SKM-1 (cell line): ENCODE measurements around the gene ASPA.
"Not testable (repeated sequence)": the region's sequence is repeated elsewhere in the genome, so short reads cannot be mapped to it uniquely, and the experiment has no call there.

ENCODE experiments used
- DNase-seq: peaks from one replicate; lab custom pipeline; 2025; ENCODE audit not compliant: unreplicated experiment; lab: John Stamatoyannopoulos, UW

ASPA gene

GRCh38 chr17:3507071-3507470 is 31.3 kb downstream of the ASPA start:
- no peak for DNase-seq

- DNase-seq, result no peak
Observed at GRCh38 chr17:3507869-3508268, 32.1 kb downstream of the ASPA start.

DNA sequence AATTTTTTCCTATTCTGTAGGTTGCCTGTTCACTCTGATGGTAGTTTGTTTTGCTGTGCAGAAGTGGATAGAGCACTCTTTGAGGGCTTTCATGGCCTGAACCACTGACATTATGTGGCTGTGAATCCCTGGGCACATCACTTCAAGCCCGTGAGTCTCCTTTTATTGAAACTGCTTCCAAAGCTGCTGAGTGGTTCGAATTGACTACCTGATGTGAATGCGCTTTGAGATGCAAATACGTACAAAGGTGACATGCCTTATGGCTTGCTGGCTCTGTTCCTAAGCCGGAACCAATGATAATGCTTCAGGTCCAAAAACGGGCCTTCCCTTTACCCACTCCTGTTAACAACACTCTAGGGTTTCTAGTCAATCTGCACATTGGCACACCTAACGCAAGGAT is 34.3 kb downstream of the ASPA start:
- DNase-seq, result no peak

DNA sequence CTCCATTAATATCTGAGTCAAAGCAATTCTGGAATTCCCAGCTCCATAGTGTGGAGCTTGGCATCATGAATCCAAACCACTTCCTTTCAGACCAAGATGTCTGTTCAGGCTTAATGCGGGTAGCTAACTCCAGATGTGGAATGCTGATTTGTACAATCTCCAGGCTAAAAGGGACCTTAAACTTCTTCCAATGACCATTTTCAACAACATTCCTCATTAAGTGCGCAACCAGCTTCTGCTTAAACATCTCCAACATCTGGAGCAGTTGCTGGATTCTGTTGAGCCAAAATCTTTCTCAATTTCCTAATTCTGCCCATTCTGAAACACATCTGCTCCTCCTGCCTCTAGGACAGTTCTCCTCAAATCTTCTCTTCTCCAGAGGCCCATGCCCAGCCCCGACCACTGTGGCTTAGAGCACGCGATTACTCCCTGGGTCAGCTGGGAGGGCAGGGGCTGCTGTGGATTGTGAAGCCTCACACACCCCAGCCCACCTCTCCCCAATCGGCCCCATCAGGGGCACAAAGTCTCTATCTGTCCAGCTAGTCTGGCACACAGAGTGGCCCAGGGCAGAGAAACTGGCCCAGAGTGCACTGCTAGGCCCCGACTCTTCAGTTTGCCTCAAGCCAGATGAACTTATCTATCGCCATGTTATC is 36.2 kb downstream of the ASPA start:
- no peak for DNase-seq

- DNase-seq, result no peak
Observed at GRCh38 chr17:3512505-3513171, 36.8 kb downstream of the ASPA start.

DNA sequence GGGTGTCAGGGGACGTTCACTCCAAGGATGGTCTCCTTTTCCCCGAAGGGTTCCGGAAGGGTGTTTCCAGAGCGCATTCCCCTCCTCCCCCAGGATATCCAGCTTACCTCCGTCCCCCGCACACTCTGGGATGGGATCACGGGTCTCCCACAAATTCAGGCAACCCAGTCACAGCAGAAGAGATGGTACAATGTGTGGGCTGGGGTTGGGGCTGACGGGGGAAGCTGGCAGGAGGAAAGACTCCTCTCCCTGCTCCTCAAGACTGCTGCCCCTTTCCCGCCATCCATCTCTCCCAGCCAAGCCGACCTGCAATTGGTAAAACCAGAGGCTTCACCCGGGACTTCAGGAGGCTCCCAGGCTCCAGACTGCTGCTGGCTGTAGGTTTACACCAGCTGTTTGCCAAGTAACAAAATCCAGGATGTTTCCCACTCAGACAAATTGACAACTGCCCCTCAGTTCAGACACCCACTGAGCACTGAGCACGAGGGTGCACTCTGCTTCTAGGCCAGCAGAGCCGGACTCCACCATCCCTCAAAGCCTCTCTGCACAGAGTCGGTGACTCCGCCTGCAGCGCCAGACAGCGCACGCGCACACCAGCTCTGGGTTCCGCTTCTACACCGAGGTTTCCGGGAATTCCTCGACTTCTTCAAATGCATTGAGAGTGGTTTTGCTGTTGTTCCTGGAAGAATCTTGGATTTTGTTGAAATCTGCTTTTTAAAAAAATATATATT is 37.7 kb downstream of the ASPA start:
- DNase-seq, result no peak

DNA sequence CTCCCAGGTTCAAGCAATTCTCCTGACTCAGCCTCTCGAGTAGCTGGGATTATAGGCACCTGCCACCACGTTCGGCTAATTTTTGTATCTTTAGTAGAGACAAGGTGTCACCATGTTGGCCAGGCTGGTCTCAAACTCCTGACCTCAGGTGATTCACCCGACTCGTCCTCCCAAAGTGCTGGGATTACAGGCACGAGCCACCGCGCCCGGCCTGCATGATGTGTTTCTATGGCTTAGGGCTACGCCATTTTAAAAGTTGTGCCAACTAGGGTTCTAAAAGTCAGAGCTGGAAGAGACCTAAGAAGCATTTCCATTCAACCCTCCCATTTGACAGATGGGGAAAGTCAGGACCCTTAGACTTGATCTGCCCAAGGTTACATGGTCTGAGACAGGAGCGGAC is 38.4 kb downstream of the ASPA start:
- DNase-seq, result not testable (repeated sequence)

GRCh38 chr17:3514873-3515272 is 39.1 kb downstream of the ASPA start:
- DNase-seq, result no peak

DNA sequence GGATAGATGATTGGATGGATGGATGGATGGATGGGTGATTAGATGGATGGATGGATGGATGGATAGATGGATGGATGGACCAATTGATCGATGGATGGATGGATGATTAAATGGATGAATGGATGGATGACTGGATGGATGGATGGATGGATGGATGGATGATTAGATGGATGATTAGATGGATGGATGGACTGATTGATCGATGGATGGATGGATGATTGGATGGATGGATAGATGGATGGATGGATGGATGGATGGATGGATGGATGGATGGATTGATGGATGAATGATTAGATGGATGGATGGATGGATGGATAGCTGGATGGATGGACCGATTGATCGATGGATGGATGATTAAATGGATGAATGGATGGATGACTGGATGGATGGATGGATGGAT is 43.7 kb downstream of the ASPA start:
- DNase-seq, result not testable (repeated sequence)

- DNase-seq, result no peak
Observed at GRCh38 chr17:3524024-3524423, 48.2 kb downstream of the ASPA start.

DNA sequence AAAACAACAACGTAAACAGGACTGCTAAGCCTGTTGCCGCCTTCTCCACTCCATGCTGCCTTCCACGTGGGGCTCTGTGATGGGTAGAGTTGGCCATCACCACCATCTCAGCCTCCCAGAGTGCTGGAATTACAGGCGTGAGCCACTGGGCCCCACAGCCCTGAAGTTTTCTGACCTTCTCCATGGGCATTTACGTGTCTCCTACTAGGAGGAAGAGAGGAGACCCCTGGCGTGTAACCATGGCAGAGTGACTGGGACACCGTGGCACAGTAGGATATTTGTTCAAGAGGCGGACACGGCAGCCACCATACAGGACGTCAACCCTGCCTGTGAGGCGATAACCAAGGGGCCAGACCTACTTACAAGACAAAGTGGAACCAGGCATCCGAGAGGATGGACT is 50.7 kb downstream of the ASPA start:
- DNase-seq, result no peak

DNA sequence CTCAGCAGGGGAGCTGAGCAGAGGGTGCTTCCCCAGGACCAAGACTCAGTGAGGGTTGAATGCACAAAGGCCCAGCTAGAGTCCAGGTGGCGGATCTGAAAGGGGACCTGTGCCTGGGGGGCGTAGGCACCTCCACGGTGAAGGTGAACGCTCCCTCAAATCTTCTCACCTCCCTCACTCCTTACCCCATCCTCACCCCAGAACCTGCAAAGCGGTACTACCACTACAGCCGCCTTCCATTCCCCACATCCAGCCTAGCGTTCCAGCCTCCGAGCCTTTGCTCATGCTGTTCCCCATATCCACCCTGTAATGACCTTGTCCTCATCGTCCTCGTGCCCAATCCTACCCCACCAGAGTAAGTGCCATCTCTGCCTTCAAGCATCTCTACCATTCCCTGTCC is 51.2 kb downstream of the ASPA start:
- no peak for DNase-seq

DNA sequence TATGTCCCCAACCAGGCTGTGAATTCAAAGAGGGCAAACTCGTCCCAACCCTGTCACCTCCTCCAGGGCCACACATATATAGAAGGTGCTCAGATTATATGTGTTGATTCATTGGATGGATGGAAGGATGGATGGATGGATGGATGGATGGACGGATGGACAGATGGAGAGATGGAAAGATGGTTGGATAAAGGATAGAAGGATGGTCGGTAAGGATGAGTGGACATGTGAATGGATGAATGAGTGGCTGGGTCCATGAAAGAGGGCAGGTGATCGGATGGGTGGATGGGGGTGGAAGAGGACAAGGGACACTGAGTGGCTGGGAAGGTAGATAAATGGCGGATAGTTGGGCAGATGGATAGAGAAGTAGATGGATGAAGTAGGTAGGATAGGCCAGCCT is 51.7 kb downstream of the ASPA start:
- no peak for DNase-seq

DNA sequence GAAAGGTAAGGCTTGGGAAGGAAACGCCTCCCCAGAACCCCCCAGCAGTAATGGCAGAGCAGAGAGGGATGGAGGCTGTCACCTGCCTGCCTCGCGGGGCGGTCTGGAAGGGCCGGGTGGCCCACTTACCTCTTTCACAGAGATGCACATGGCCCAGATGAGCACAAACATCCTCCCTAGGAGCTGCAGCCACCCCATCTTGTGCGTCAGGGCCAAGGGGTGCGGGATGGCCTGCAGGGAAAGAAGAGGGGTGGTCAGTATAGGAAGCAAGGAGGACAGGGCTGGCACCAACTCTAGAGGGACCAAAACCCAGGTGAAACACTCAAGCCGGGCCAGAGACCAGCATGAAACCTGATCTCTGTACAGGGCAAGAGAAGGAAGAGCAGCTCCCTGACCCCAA is 52.1 kb downstream of the ASPA start:
- DNase-seq, result no peak

- DNase-seq, result no peak
Observed at GRCh38 chr17:3528403-3528851, 52.6 kb downstream of the ASPA start.

DNA sequence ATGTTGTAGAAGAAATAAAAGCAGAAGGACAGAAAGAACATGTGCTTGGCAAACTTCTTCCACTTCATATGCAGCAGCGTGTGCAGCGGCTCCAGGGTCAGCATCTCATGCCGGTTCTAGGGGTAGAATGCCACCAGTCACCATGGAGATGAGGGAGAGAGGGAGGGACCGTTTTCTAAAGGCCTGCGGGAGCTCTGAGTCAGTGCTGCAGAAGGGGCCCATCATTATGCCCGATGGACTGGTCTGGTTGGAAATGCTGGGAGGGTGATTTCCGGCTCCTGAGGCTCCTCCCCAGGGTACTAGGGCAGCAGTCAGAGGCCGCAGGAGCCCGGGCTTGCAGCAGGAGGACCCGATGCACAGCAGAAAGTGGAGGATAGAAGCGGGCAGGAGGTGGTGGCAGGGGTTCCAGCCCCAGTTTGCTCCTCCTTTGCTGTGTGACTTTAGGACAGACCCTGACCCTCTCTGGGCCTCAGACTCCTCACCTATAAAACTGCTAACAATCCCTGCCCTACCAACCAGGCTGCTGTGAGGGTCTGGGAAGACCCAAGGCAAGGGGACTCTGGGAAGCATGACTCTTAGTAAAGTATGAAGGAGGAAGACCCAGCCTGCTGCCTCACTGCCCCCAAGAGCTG is 53.2 kb downstream of the ASPA start:
- DNase-seq, result no peak

- DNase-seq, result no peak
Observed at GRCh38 chr17:3529817-3530741, 54.3 kb downstream of the ASPA start.

DNA sequence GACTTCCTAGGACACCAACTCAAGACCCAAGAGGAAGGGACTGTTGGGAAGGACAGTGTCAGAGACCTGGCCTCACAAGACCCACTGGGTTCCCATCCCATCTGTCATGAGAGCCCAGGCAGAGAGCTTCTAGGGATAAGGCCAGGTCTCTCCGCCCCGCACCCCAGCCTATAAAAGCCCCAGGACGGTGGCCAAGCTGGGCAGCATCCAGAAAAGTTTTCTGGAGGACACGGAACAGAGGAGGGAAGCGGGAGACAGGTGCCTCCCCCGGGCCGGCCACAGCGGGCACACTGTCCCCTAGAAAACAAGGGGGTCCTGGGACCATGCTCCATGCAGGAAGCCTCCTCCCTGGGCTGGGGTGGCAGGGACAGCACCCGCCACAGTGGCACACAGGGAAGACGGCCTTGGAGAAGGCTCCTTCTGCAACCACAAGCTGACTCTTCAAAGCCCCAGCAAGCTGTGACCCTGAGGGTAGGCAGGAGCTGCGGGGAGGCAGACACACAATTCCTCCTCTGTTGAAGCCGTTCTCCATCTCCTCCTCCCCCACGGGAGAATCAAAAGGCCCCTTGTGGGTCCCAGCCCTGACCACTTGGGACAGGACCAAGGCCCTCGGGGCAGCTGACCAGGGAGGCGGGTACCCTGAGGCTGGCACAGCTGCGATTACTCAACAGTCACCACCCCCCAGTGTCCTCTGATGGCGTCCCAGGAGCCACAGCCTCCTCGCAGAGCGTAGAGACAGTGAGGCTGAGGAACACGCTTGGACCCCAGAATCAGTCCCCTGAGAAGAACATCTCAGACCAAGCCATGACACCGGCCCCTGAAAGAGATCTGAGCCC is 55.7 kb downstream of the ASPA start:
- no peak for DNase-seq

- no peak for DNase-seq
Observed at GRCh38 chr17:3532106-3532858, 56.5 kb downstream of the ASPA start.
